ENCODE results near the gene GPX8.

Gene GPX8

GRCh38 chr5:55136521-55136920, 23.4 kb upstream of the GPX8 start (continued):
- TF ChIP-seq CSRNP3 (CRISPR knock-in tag; IDR thresholded peaks at IDR 0.05) (no peak), ARNTL (CRISPR knock-in tag; IDR thresholded peaks at IDR 0.05; ENCODE audit: borderline replicate concordance, low read depth) (no peak), ZNF70 (CRISPR knock-in tag; IDR thresholded peaks at IDR 0.05) (no peak)

GRCh38 chr5:55140908-55141665, 18.9 kb upstream of the GPX8 start:
- no peak for ATAC-seq
- TF ChIP-seq TCF4 (CRISPR knock-in tag; IDR thresholded peaks at IDR 0.05; ENCODE audit: borderline replicate concordance) = no peak
- TF ChIP-seq ARNTL (CRISPR knock-in tag; IDR thresholded peaks at IDR 0.05; ENCODE audit: borderline replicate concordance, low read depth) = no peak
- no peak for TF ChIP-seq ZNF8 (CRISPR knock-in tag; IDR thresholded peaks at IDR 0.05)
- TF ChIP-seq TOX (CRISPR knock-in tag; IDR thresholded peaks at IDR 0.05; ENCODE audit: borderline replicate concordance) = no peak
- no peak for TF ChIP-seq CSRNP3 (CRISPR knock-in tag; IDR thresholded peaks at IDR 0.05)
- TF ChIP-seq BACH2 (CRISPR knock-in tag; IDR thresholded peaks at IDR 0.05; ENCODE audit: borderline replicate concordance) = no peak
- no peak for TF ChIP-seq ZC3H10 (CRISPR knock-in tag; IDR thresholded peaks at IDR 0.05)
- no peak for TF ChIP-seq OSR1 (CRISPR knock-in tag; IDR thresholded peaks at IDR 0.05)
- no peak for TF ChIP-seq POU6F1 (CRISPR knock-in tag; IDR thresholded peaks at IDR 0.05; ENCODE audit: borderline replicate concordance, low read depth)
- TF ChIP-seq ESRRG (CRISPR knock-in tag; IDR thresholded peaks at IDR 0.05) = no peak
- no peak for TF ChIP-seq PATZ1 (CRISPR knock-in tag; IDR thresholded peaks at IDR 0.05; ENCODE audit: borderline replicate concordance)
- TF ChIP-seq ISL1 (CRISPR knock-in tag; IDR thresholded peaks at IDR 0.05) = no peak
- TF ChIP-seq CSDC2 (CRISPR knock-in tag; IDR thresholded peaks at IDR 0.05) = no peak
- no peak for TF ChIP-seq PPARA (CRISPR knock-in tag; IDR thresholded peaks at IDR 0.05; ENCODE audit: borderline replicate concordance)
- TF ChIP-seq CREB5 (CRISPR knock-in tag; IDR thresholded peaks at IDR 0.05; ENCODE audit: low read depth) = no peak

GRCh38 chr5:55141945-55142690, 17.9 kb upstream of the GPX8 start:
- TF ChIP-seq TOX (CRISPR knock-in tag; IDR thresholded peaks at IDR 0.05; ENCODE audit: borderline replicate concordance) = no peak
- no peak for TF ChIP-seq RARB (CRISPR knock-in tag; IDR thresholded peaks at IDR 0.05)
- no peak for TF ChIP-seq OSR1 (CRISPR knock-in tag; IDR thresholded peaks at IDR 0.05)
- TF ChIP-seq CREB5 (CRISPR knock-in tag; IDR thresholded peaks at IDR 0.05; ENCODE audit: low read depth) = no peak
- TF ChIP-seq ZC3H10 (CRISPR knock-in tag; IDR thresholded peaks at IDR 0.05) = no peak
- no peak for TF ChIP-seq POU6F1 (CRISPR knock-in tag; IDR thresholded peaks at IDR 0.05; ENCODE audit: borderline replicate concordance, low read depth)
- no peak for TF ChIP-seq ISL1 (CRISPR knock-in tag; IDR thresholded peaks at IDR 0.05)
- no peak for ATAC-seq
